AG04450 (cell line): ENCODE measurements around the gene FOXF2. TPM values are rescaled to one million over a fixed set of nuclear protein-coding genes. Genes with fewer than 3 reads are reported as not detected.

Experiments used
- CTCF ChIA-PET: fragments of 300-600, 350-600 bp; formaldehyde crosslinking; extraction: SDS; loops from one replicate; lab custom pipeline; 2022; ENCODE audit warnings: antibody characterized with exemption, inconsistent platforms; lab: Charles Lee
- POLR2A ChIA-PET: fragments of 350-600 bp; formaldehyde crosslinking; extraction: SDS; loops from one replicate; lab custom pipeline; 2021; ENCODE audit warnings: antibody characterized with exemption, inconsistent platforms; lab: Yijun Ruan, JAX
- DNase-seq: peaks from one replicate; pipeline ENCODE4 v3.0.0-alpha.2; 2011; ENCODE audit warnings: low read depth, low spot score
- H3K27ac ChIP-seq: one replicate; pipeline ENCODE4 v1.5.1; 2012; ENCODE audit warnings: low read depth, low read length, control low read depth
- H3K27me3 ChIP-seq: one replicate; pipeline ENCODE4 v1.6.0; 2012; ENCODE audit warnings: low read length; ENCODE audit not compliant: control insufficient read depth, insufficient read depth
- H3K4me3 ChIP-seq: 2 replicates; pipeline ENCODE4 v1.5.1; 2011; ENCODE audit warnings: mild to moderate bottlenecking, low read depth, low read length, control low read depth
- H3K9me3 ChIP-seq: 2 replicates; pipeline ENCODE4 v1.5.1; 2012; ENCODE audit warnings: low read length; ENCODE audit not compliant: control insufficient read depth, insufficient read depth
- polyA plus RNA-seq: library from polyadenylated mRNA; depleted of rRNA; stranded (reverse); fragments of >200 nt; gene quantifications from 2 replicates; pipeline ENCODE4 v1.2.3, GENCODE V29; 2011
- TF ChIP-seq, protein P1 (sequence below): IDR thresholded peaks from 2 replicates; pipeline ENCODE4 v1.5.1; 2011; ENCODE audit warnings: low read depth, low read length, control low read depth, inconsistent platforms

FOXF2 gene
- polyA plus RNA-seq, 1 experiment: 17.3 TPM

- peak overlapping the region; percentile 61 for H3K27ac ChIP-seq
- DNase-seq: no peak
- H3K27me3 ChIP-seq: no peaks in the 10 kb centered on the region
- ChIA-PET POLR2A (no interaction called here), CTCF (interaction anchor here (0.7 to 3.6 kb wide), 3 partner anchors 29 to 802 kb away, joined by 3 to 26 read pairs (median 5); no protein-coding TSS in a partner anchor)
- H3K9me3 ChIP-seq: no peaks in the 10 kb centered on the region; the same call in 1 of the 2 replicates
- peak overlapping the region; percentile 76 for H3K4me3 ChIP-seq
- TF ChIP-seq, protein P1, sequence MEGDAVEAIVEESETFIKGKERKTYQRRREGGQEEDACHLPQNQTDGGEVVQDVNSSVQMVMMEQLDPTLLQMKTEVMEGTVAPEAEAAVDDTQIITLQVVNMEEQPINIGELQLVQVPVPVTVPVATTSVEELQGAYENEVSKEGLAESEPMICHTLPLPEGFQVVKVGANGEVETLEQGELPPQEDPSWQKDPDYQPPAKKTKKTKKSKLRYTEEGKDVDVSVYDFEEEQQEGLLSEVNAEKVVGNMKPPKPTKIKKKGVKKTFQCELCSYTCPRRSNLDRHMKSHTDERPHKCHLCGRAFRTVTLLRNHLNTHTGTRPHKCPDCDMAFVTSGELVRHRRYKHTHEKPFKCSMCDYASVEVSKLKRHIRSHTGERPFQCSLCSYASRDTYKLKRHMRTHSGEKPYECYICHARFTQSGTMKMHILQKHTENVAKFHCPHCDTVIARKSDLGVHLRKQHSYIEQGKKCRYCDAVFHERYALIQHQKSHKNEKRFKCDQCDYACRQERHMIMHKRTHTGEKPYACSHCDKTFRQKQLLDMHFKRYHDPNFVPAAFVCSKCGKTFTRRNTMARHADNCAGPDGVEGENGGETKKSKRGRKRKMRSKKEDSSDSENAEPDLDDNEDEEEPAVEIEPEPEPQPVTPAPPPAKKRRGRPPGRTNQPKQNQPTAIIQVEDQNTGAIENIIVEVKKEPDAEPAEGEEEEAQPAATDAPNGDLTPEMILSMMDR: no peak
Observed at GRCh38 chr6:1394514-1395463, 5.4 kb downstream of the FOXF2 start.

GRCh38 chr6:1395506-1395905 lies 6.1 kb downstream of the FOXF2 start:
- TF ChIP-seq, protein P1: 0 out of 2 replicates have a peak, but pooled peaks have one; percentile 13
- H3K4me3 ChIP-seq: no peak overlapping the region
- POLR2A ChIA-PET: no interaction called here
- H3K27me3 ChIP-seq: no peaks in the 10 kb centered on the region
- no peak overlapping the region for H3K27ac ChIP-seq
- no peak for DNase-seq
- H3K9me3 ChIP-seq: peaks cover 5% of the 10 kb centered on the region; the same call in 1 of the 2 replicates
- CTCF ChIA-PET: interaction anchor here (3.6 kb wide), 1 partner anchor 597 kb away, joined by 26 read pairs; no protein-coding TSS in a partner anchor

DNA sequence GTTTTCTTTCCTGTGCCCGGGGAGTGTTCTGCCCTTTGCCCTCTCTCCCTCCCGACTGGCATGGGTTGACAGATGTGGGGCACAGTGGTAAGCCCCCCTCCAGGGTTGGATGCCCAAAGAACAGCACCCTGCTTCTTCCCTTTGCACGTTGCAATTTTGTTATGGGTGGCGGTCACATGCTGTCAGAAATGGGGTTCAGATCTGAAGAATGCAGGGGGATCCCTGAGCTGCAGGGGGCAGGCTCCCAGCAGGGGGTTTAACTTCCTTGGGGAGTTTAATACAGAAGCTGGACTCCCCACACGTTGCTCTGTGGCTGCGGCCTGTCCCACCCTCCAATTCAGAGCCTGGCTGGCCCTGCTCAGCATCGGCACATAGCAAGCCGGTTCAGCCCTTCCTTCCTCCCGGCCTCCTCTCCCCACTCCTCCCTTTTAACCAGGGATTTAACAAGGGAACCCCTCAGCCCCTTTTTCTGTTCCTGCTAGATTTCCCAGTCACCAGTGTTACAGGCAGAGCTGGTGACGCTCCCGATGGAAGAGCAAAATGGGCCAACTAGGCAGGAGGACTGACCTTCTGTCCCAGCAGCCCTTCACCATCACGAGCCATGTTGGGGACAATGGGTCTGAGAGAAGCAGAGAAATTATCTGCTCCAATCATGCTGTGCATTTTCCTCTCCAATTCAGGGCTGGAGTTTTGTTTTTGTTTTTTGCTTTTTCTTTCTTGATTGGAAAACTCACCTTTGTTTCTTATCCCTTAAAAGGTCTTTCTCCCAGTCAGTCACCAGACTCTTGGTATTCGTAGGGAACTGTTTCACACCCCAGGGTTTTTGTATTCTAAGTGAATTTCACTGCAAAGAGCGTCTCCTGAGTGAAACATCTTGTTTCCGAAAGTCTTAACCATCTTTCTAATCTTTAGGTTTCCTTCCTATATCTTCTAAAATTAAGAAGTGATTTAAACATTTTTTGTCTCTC lies 6.8 kb downstream of the FOXF2 start:
- ChIA-PET POLR2A (interaction anchor here (1.0 to 1.5 kb wide), 3 partner anchors 8 to 10 kb away, joined by 3 read pairs; no protein-coding TSS in a partner anchor), CTCF (interaction anchor here (0.5 to 3.6 kb wide), 23 partner anchors 9 to 1332 kb away, joined by 3 to 49 read pairs (median 8); no protein-coding TSS in a partner anchor)
- H3K27ac ChIP-seq: no peak overlapping the region

More for the DNA sequence above, 6.8 kb downstream of the FOXF2 start:
- no peak for DNase-seq
- TF ChIP-seq, protein P1: no peak
- H3K4me3 ChIP-seq: no peak overlapping the region
- H3K9me3 ChIP-seq: peaks cover 7% of the 10 kb centered on the region; the same call in 1 of the 2 replicates
- H3K27me3 ChIP-seq: no peaks in the 10 kb centered on the region
